Rectal smooth muscle tissue (tissue), 1 donor: Measurements from ENCODE around the gene TLL2.

Experiments used
- H3K27ac ChIP-seq: one replicate; pipeline ENCODE4 v1.7.0; 2013; ENCODE audit warnings: low read depth, low read length, inconsistent platforms
- H3K27me3 ChIP-seq: one replicate; pipeline ENCODE4 v1.7.0; 2013; ENCODE audit warnings: low read length; ENCODE audit not compliant: control insufficient read depth, insufficient read depth
- H3K36me3 ChIP-seq: one replicate; pipeline ENCODE4 v1.7.0; 2013; ENCODE audit warnings: low read length; ENCODE audit not compliant: control insufficient read depth, insufficient read depth
- H3K4me1 ChIP-seq: one replicate; pipeline ENCODE4 v1.7.0; 2013; ENCODE audit warnings: low read length; ENCODE audit not compliant: control insufficient read depth, insufficient read depth
- H3K4me3 ChIP-seq: one replicate; pipeline ENCODE4 v1.7.0; 2013; ENCODE audit warnings: low read length
- H3K9ac ChIP-seq: one replicate; pipeline ENCODE4 v1.7.0; 2013; ENCODE audit warnings: low read length

The TLL2 gene

DNA sequence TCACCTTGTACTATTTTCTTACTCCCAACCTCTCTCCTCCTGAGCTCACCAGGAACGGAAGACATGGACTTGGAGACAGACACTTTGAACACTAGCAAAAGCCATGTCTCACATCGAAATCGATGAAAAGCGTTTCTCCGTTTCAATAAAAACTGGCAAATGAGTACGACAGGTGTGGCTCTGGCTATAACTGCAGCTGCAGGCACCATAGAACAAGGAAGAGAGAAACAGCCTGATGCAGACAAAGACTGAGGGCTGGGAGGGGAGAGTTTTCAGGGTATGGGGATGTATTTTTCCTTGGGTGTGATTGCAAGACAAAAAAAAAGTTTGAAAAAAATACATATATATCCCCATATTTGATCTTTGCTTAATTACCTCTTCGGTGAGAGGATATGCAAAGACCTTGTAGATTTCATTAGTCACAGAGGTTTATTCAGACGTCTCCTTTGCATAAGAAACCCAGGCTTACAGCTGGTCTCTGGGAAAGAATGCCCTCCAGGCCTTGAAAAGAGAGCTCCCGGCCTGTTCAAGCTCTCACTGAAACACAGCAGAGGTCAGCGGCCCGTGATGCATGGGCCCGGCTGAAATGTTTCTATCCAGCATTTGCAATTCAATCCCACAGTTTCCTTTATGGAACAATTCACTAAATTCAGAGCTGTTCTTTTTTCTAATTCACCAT is 63.1 kb downstream of the TLL2 start:
- Histone ChIP-seq H3K27ac (no peak overlapping the region), H3K4me3 (no peak overlapping the region), H3K36me3 (no peaks in the 10 kb centered on the region), H3K27me3 (no peaks in the 10 kb centered on the region), H3K4me1 (no peaks in the 10 kb centered on the region), H3K9ac (no peak overlapping the region)

DNA sequence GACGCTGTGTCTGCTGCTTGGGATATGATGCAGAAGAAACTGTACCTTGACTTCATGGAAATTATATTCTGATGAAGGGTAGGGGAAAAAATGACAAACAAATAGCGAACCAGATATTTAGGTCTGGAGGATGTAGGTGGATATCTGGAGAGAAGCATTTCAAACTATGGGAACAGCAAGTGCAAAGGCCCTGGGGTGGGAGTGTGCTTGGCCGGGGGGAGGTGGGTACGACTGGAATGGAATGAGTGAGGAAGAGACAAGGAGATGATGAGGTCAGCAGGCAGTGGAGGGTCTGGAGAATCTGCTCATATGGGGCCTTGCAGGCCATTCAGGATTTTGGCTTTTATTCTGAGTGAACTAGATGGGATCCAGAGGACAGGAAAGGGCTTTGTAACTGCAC is 65.2 kb downstream of the TLL2 start:
- no peaks in the 10 kb centered on the region for H3K36me3 ChIP-seq
- H3K9ac ChIP-seq = no peak overlapping the region
- no peak overlapping the region for H3K4me3 ChIP-seq
- H3K27me3 ChIP-seq = no peaks in the 10 kb centered on the region
- H3K27ac ChIP-seq = no peak overlapping the region
- no peaks in the 10 kb centered on the region for H3K4me1 ChIP-seq

DNA sequence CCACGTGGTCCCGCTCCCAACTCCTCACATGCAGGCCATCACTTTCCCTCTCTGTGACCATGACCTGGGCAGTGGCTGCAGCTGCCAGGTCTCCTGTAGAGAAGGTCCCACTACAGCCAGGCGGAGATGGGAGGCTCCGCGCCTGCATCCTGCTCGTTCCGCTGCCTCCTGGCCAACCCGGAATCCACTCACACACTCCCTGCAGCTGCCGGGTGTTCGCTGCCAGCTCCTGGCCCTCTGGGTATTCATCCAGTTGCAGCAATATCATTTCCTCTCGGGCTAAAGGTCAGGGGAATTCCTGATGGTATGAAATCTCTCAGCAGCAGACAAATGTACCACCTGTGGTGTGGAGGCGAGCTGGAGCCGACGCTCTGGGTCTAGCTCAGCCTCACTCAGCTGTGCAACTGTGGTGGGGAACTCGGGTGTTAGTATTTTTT is 65.7 kb downstream of the TLL2 start:
- Histone ChIP-seq H3K36me3 (no peaks in the 10 kb centered on the region), H3K4me3 (no peak overlapping the region), H3K27ac (no peak overlapping the region), H3K4me1 (no peaks in the 10 kb centered on the region), H3K27me3 (no peaks in the 10 kb centered on the region), H3K9ac (no peak overlapping the region)

DNA sequence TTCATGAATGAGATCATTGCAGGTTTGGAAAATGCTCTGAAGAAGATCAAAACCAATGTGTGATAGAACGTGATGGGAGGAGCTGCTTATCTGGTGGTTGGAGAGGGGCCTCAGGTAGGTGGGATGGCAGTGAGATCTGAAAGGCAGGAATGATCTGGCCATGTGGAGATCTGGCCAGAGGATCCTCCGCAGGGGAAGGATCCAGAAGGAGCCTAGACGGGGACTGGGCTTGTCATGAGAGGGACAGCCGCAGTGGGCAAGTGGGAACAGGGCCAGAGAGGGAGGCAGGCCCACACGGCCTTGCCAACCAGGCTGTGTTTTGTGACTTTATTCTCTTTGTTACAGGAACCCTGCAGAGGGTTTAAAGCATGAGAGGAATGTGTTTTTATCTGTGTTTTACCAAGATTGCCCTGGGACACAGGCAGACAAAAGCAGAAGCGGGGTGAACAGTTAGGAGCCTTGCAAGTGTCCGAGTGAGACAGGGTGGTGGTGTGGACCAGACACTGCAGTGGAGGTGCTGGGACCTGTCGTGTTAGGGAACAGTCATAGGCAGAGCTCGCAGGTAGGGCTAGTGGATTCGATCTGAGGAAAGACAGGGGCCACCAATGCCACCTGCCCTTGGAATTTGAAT is 66.6 kb downstream of the TLL2 start:
- Histone ChIP-seq H3K9ac (no peak overlapping the region), H3K27ac (no peak overlapping the region), H3K36me3 (no peaks in the 10 kb centered on the region), H3K4me3 (no peak overlapping the region), H3K27me3 (no peaks in the 10 kb centered on the region), H3K4me1 (no peaks in the 10 kb centered on the region)

DNA sequence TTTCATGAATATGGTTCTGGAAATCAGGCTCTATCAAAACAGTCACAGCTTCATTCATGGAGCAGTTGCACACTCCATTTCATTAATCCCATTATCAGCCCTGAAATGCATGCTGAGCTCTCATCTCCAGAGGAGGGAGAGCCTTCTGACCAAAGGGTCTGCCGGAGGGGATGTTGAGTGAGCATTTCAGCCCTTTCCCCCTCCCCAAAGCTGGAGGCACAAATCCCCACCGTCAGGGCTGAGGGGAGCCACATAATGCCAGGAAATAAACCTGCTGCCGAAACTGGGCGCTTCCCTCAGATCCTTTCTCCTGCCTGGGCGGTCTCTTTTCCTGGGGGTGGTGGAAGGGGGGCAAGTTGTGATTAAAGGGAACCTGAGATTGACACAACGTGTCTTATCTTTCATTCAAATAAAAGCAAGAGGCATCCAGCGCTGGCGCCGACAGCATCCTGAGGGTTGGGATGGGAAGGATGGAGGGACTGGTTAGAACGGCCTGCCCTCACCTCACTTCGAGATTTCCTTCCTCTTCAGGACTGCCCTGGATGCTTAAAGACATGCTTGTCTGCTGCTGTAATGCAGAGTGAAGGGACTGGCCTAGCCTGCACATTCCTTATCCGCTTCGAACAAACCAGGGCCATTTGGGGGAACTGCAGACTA is 71.6 kb downstream of the TLL2 start:
- Histone ChIP-seq H3K36me3 (no peaks in the 10 kb centered on the region), H3K4me3 (no peak overlapping the region), H3K4me1 (peaks cover 3% of the 10 kb centered on the region), H3K9ac (no peak overlapping the region), H3K27ac (no peak overlapping the region), H3K27me3 (no peaks in the 10 kb centered on the region)

DNA sequence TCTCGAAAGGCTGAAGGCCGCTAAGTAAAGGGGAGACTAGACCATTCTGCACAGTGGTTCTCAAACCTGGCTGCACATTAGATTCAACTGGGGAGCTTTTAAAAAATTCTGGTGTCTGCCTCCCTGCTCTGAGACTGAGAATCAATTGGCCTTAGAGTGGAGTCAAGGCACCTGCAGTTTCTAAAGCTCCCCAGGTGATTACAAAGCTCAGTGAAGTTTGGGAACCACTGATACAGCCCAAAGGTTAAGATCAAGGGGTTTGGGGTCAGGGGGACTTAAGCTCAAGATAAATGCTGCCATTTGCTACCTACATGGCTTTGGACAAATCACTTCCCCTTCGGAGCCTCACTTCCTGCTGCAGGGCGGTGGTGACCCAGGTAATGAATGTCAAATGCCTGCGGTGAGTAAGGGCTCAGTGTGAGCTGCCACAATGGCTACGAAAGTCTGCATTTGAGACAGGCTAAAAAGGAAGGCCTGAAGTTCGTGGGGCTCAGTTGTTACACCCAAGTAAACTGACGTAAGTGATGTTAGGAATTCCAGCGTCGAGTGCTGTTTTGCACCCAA is 72.3 kb downstream of the TLL2 start:
- no peak overlapping the region for H3K27ac ChIP-seq

DNA sequence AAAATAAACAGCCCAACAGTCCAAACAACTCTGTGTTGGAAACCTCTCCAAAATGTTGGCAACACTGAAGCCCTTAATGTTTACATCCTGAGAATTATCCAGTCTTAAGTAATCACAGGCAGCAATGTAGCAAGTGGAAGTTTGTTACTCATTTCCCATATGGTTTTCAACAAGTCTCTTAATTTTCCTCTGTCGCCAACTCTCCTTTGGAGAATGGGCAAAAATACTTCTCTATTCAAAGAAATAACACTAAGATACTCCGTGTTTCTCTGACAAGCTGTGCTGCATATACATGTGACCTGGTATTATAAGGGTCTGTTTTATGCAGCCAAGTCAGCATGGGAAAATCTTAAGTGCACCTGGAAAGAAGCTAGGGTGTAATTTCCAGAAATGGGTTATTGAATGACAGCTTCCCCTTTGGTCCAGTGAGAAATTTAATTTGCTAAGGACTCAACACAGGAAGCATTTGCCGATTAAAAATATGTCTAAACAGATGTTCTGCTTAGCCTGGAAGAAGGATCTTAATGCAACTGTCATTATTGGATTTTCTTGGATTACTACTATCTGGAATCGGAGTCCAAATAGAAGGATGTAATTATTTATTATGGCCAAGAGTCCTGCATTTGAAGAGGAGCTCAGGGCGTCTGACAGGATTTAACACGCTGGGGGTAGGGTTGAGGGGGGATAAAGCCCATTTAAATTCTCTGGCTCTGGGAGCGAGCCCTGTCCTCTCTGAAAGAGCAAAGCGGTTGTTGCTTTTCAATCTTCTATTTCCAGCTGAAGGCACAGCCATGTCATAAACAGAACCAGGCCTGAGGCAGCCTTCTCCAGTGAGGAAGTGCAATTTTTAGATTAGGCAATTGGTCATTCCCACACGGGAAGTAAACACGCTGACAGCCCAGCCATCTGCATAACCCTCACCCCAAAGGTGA is 73.1 kb downstream of the TLL2 start:
- H3K4me3 ChIP-seq = no peak overlapping the region
- H3K36me3 ChIP-seq = no peaks in the 10 kb centered on the region
- H3K27ac ChIP-seq = no peak overlapping the region
- H3K4me1 ChIP-seq = peaks cover 3% of the 10 kb centered on the region
- H3K9ac ChIP-seq = no peak overlapping the region
- no peaks in the 10 kb centered on the region for H3K27me3 ChIP-seq

More for the DNA sequence above, 72.3 kb downstream of the TLL2 start:
- H3K4me3 ChIP-seq = no peak overlapping the region
- H3K4me1 ChIP-seq = peaks cover 3% of the 10 kb centered on the region
- H3K27me3 ChIP-seq = no peaks in the 10 kb centered on the region
- no peaks in the 10 kb centered on the region for H3K36me3 ChIP-seq
- H3K9ac ChIP-seq = no peak overlapping the region

DNA sequence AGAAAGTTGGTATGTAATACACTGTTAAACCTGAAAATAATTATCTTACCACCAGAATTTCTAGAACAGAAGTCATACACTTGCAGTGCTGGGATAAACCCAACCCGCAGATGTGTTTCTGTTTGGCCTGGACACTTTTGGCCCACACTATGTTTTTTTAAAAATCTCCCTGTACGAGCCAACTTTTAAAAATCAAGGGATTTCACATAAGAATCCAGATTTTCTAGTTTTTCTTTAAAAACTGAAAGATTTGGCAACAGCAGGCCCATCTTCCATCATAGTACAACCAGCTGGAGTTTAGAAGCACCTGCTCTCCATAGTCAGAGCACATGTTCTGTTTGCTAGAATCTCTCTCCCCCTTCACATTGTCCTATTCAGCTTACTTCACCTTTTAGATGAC is 74.0 kb downstream of the TLL2 start:
- H3K4me3 ChIP-seq = no peak overlapping the region
- H3K36me3 ChIP-seq = no peaks in the 10 kb centered on the region
- H3K27me3 ChIP-seq = no peaks in the 10 kb centered on the region
- H3K4me1 ChIP-seq = peaks cover 3% of the 10 kb centered on the region
- no peak overlapping the region for H3K9ac ChIP-seq
- no peak overlapping the region for H3K27ac ChIP-seq

DNA sequence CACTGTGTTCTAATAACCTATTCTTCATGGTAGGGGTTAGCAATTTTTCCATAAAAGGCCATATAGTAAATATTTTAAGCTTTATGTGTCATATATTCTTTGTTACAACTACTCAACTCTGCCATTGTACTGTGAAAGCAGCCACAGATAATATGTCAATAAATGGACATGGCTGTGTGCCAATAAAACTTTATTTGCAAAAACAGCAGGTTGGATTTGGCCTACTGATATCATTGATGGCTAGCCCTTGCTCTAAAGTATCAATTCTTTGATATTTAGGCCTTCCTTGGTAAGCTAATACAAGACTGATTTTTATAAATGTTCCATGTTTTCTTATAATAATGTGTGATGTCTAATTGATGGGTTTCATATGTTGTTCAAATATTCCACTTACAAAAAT is 77.7 kb downstream of the TLL2 start:
- H3K4me1 ChIP-seq = no peaks in the 10 kb centered on the region
- no peak overlapping the region for H3K9ac ChIP-seq
- no peaks in the 10 kb centered on the region for H3K27me3 ChIP-seq
- H3K27ac ChIP-seq = no peak overlapping the region
- H3K36me3 ChIP-seq = no peaks in the 10 kb centered on the region
- no peak overlapping the region for H3K4me3 ChIP-seq

DNA sequence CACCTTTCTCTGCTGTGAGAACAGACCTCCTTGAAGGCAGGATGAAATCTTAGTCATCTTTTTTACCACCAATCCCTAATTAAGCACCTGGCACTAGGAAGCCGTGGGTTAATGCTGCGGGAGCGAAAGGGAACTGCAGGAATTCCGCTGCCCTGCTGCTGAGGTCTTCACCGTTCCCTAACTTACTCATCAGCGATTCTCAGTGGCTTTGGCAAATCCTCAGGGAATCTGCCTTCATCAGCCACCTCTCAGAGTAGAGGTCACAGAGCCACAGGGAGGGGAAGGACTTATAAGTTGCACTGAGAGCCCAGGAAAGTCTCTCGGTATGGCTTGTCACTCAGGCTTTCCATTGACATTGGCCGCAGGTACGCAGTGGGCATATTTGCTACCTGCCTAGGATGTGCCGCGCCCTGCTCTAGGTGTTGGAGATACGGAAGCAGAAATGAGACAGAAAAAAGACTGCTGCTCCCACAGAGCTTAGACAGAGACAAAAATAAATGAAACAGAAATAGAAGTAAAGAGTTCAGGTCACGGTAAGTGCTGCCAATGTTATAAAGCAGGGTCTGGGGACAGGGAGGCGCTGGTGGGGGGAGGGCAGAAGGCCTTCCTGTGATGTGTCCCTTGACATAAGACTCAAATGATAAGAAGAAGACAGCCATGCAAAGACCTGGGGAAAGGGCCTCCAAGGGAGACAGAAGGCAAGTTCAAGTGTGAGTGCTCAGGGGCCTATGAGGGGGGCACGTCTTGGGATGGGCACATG is 82.3 kb downstream of the TLL2 start:
- Histone ChIP-seq H3K27ac (no peak overlapping the region), H3K4me1 (no peaks in the 10 kb centered on the region), H3K9ac (no peak overlapping the region), H3K4me3 (no peak overlapping the region), H3K27me3 (no peaks in the 10 kb centered on the region), H3K36me3 (no peaks in the 10 kb centered on the region)

DNA sequence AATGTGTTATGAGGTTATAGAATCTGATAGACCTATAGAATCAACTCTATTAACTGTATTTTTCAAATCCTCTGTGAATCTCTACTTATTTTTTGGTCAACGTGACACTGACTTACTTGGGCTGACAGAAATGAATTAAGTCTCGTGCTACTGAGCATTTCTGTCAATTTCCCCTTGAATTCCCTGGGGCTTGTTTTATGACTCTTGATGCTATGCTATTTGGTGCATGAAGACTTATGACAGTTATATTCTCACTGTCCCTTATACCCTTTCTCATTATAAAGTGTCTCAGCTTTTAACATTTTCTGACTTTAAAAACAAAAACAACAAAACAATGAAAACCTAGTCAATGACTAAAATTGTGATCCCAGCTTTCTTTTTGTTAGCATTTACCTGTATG is 86.4 kb downstream of the TLL2 start:
- H3K9ac ChIP-seq = no peak overlapping the region
- H3K27me3 ChIP-seq = no peaks in the 10 kb centered on the region
- no peak overlapping the region for H3K27ac ChIP-seq
- no peaks in the 10 kb centered on the region for H3K4me1 ChIP-seq
- no peak overlapping the region for H3K4me3 ChIP-seq
- H3K36me3 ChIP-seq = no peaks in the 10 kb centered on the region
